Keratinocyte (primary cell): ENCODE measurements around the gene IQCF2. TPM values are rescaled to one million over a fixed set of nuclear protein-coding genes. Genes with fewer than 3 reads are reported as not detected.
A peak's percentile ranks its signal among the peaks of the same experiment; 100 is the strongest.

Source experiments
- DNase-seq: peaks from one replicate; pipeline ENCODE4 v3.0.0-alpha.2; 2011; ENCODE audit warnings: low read depth, missing footprints, low spot score
- FAIRE-seq: peaks from 2 replicates; lab custom pipeline; 2011; peaks lifted over from hg19 to GRCh38; lab: Jason Lieb, UNC
- H2AFZ ChIP-seq: 2 replicates; pipeline ENCODE4 v1.6.0; 2012; ENCODE audit warnings: low read length, control low read depth, inconsistent platforms; ENCODE audit not compliant: control insufficient read depth
- H3K27ac ChIP-seq: 2 replicates; pipeline ENCODE4 v1.5.1; 2011; ENCODE audit warnings: low read length; ENCODE audit not compliant: control insufficient read depth, insufficient read depth
- H3K27me3 ChIP-seq: 3 replicates; pipeline ENCODE4 v1.6.0; 2011; ENCODE audit warnings: low read length; ENCODE audit not compliant: control insufficient read depth, insufficient read depth; ENCODE audit errors: extremely low read depth
- H3K36me3 ChIP-seq, 2 experiments: 2 replicates in 1 of 2; 3 replicates in 1 of 2; pipeline ENCODE4 v1.5.1; 2011; ENCODE audit warnings: low read length in 2 of 2, mild to moderate bottlenecking in 1 of 2; ENCODE audit not compliant: control insufficient read depth in 2 of 2, insufficient read depth in 2 of 2; ENCODE audit errors: extremely low read depth in 1 of 2
- H3K4me1 ChIP-seq: 3 replicates; pipeline ENCODE4 v1.5.1; 2011; ENCODE audit warnings: low read length; ENCODE audit not compliant: control insufficient read depth, insufficient read depth; ENCODE audit errors: extremely low read depth
- H3K4me2 ChIP-seq: 3 replicates; pipeline ENCODE4 v1.6.0; 2011; ENCODE audit warnings: low read depth, low read length; ENCODE audit not compliant: control insufficient read depth, insufficient read depth; ENCODE audit errors: extremely low read depth
- H3K4me3 ChIP-seq, 3 experiments: fragments of 200-600 bp in 1 of 3; sonication (generic) in 1 of 3; 2 replicates in 2 of 3; 3 replicates in 1 of 3; pipeline ENCODE4 v1.5.1; 2011 to 2016; ENCODE audit warnings: low read length in 3 of 3, mild to moderate bottlenecking in 3 of 3, control low read depth in 2 of 3, inconsistent platforms in 1 of 3, low read depth in 1 of 3, mixed read lengths in 1 of 3, mixed run types in 1 of 3, moderate library complexity in 1 of 3; ENCODE audit not compliant: control insufficient read depth in 2 of 3, insufficient read depth in 2 of 3; ENCODE audit errors: extremely low read depth in 1 of 3
- H3K79me2 ChIP-seq: 2 replicates; pipeline ENCODE4 v1.6.0; 2012; ENCODE audit warnings: low read length; ENCODE audit not compliant: control insufficient read depth, insufficient read depth
- H3K9ac ChIP-seq: 3 replicates; pipeline ENCODE4 v1.6.0; 2011; ENCODE audit warnings: low read length; ENCODE audit not compliant: control insufficient read depth, insufficient read depth; ENCODE audit errors: extremely low read depth
- H3K9me1 ChIP-seq: 3 replicates; pipeline ENCODE4 v1.6.0; 2011; ENCODE audit warnings: low read length; ENCODE audit not compliant: control insufficient read depth, insufficient read depth; ENCODE audit errors: extremely low read depth
- H3K9me3 ChIP-seq: 2 replicates; pipeline ENCODE4 v1.5.1; 2012; ENCODE audit warnings: low read depth, low read length; ENCODE audit not compliant: control insufficient read depth
- H4K20me1 ChIP-seq: 3 replicates; pipeline ENCODE4 v1.6.0; 2011; ENCODE audit warnings: low read length; ENCODE audit not compliant: control insufficient read depth, insufficient read depth; ENCODE audit errors: extremely low read depth
- EZH2 ChIP-seq: IDR thresholded peaks from one replicate; pipeline ENCODE4 v1.6.1; 2012; ENCODE audit warnings: inconsistent platforms, mild to moderate bottlenecking, low read length, moderate library complexity
- dilution Hi-C: fragments of 300-500 bp; cut with MboI; formaldehyde crosslinking; loops from one replicate; pipeline ENCODE4 v1.7.0; 2020; ENCODE audit warnings: low sequenced_read_pairs; ENCODE audit not compliant: extremely low pct_ligation_motif_present
- polyA plus RNA-seq, 5 experiments: library from polyadenylated mRNA; depleted of rRNA in 3 of 5; stranded (reverse) in 3 of 5; stranded (forward) in 1 of 5; unstranded in 1 of 5; fragments of >200 nt; gene quantifications; 1 replicate in 1 of 5; 2 replicates in 3 of 5; 3 replicates in 1 of 5; pipeline versions ENCODE4 v1.2.1 to v1.2.3, GENCODE V29; 2011 to 2012; ENCODE audit warnings: missing spikeins in 2 of 5, low read depth in 1 of 5, low replicate concordance in 1 of 5
- small RNA-seq, 3 experiments: library from RNA; depleted of rRNA; stranded (forward); fragments of <200 nt; gene quantifications; one replicate each; pipeline ENCODE3, GENCODE V24; 2012; ENCODE audit warnings: low read depth in 3 of 3, low replicate concordance in 1 of 3; ENCODE audit not compliant: insufficient read length in 3 of 3
- TF ChIP-seq, protein P1 (sequence below), 3 experiments: IDR thresholded peaks in 1 of 3; conservative IDR thresholded peaks in 1 of 3; optimal IDR thresholded peaks in 1 of 3; 2 replicates in 2 of 3; 3 replicates in 1 of 3; pipeline versions ENCODE3 to v1.5.1; 2011; ENCODE audit warnings: low read length in 3 of 3, mild to moderate bottlenecking in 3 of 3, moderate library complexity in 2 of 3, control low read depth in 1 of 3, inconsistent platforms in 1 of 3; ENCODE audit not compliant: insufficient read depth in 2 of 3; ENCODE audit errors: extremely low read depth in 1 of 3

The IQCF2 gene
- polyA plus RNA-seq, 1 donor (not counting 4 experiments of a cell fraction or from before 2014, with no cell fraction given) = not detected

GRCh38 chr3:51904034-51904823, 42.8 kb downstream of the IQCF2 start:
- no peaks in the 10 kb centered on the region for H3K79me2 ChIP-seq
- H3K9me3 ChIP-seq = peaks cover 8% of the 10 kb centered on the region
- no peak overlapping the region for H3K4me2 ChIP-seq
- dilution Hi-C loops = no loop called here
- no peaks in the 10 kb centered on the region for H3K27me3 ChIP-seq
- DNase-seq (no peak), FAIRE-seq (no peak)
- no peaks in the 10 kb centered on the region for H4K20me1 ChIP-seq
- H3K36me3 ChIP-seq = no peaks in the 10 kb centered on the region
- H3K9me1 ChIP-seq = no peaks in the 10 kb centered on the region
- no peak for TF ChIP-seq EZH2
- TF ChIP-seq, protein P1, sequence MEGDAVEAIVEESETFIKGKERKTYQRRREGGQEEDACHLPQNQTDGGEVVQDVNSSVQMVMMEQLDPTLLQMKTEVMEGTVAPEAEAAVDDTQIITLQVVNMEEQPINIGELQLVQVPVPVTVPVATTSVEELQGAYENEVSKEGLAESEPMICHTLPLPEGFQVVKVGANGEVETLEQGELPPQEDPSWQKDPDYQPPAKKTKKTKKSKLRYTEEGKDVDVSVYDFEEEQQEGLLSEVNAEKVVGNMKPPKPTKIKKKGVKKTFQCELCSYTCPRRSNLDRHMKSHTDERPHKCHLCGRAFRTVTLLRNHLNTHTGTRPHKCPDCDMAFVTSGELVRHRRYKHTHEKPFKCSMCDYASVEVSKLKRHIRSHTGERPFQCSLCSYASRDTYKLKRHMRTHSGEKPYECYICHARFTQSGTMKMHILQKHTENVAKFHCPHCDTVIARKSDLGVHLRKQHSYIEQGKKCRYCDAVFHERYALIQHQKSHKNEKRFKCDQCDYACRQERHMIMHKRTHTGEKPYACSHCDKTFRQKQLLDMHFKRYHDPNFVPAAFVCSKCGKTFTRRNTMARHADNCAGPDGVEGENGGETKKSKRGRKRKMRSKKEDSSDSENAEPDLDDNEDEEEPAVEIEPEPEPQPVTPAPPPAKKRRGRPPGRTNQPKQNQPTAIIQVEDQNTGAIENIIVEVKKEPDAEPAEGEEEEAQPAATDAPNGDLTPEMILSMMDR (optimal IDR thresholded peaks at IDR 0.05 in 1 of 3, IDR thresholded peaks at IDR 0.05 in 1 of 3, conservative IDR thresholded peaks at IDR 0.05 in 1 of 3; ENCODE audit: extremely low read depth in 1 of 3, insufficient read depth in 2 of 3, low read length in 3 of 3) = no peak
- H2AFZ ChIP-seq = no peak overlapping the region
- no peak overlapping the region for H3K4me3 ChIP-seq
- H3K9ac ChIP-seq = no peak overlapping the region
- H3K27ac ChIP-seq = no peak overlapping the region
- H3K4me1 ChIP-seq = peaks cover 12% of the 10 kb centered on the region

- TF ChIP-seq EZH2 = no peak
- TF ChIP-seq, protein P1 (optimal IDR thresholded peaks at IDR 0.05 in 1 of 3, IDR thresholded peaks at IDR 0.05 in 1 of 3, conservative IDR thresholded peaks at IDR 0.05 in 1 of 3; ENCODE audit: extremely low read depth in 1 of 3, insufficient read depth in 2 of 3, low read length in 3 of 3) = no peak
- dilution Hi-C loops = no loop called here
- H3K4me2 ChIP-seq = peak overlapping the region; percentile 25
- no peak overlapping the region for H3K9ac ChIP-seq
- H3K36me3 ChIP-seq = no peaks in the 10 kb centered on the region
- H3K79me2 ChIP-seq = no peaks in the 10 kb centered on the region
- peaks cover 4% of the 10 kb centered on the region for H3K9me3 ChIP-seq
- H3K4me3 ChIP-seq = no peak overlapping the region
- peak; percentile 29 for FAIRE-seq
- H3K27ac ChIP-seq = no peak overlapping the region
- DNase-seq = no peak
- no peak overlapping the region for H2AFZ ChIP-seq
- no peaks in the 10 kb centered on the region for H3K27me3 ChIP-seq
- H3K4me1 ChIP-seq = peaks cover 9% of the 10 kb centered on the region
- H3K9me1 ChIP-seq = no peaks in the 10 kb centered on the region
- H4K20me1 ChIP-seq = no peaks in the 10 kb centered on the region
Measured at GRCh38 chr3:51908026-51908425, 46.6 kb downstream of the IQCF2 start.

Small RNAs within 50 kb of the gene (small RNA-seq; reads per million reads assigned to genes)
- 0 reads per million in 3 experiments for gene RN7SL504P

Other genes starting within 250 kb of the IQCF2 start
- 35.8 to 52.3 TPM (median 49.7 TPM) in 3 replicates for gene TEX264, start 190.4 kb upstream of the IQCF2 start, polyA plus RNA-seq
- 0.03 to 0.07 TPM (median 0.04 TPM) in 3 replicates for gene GRM2, start 154.5 kb upstream of the IQCF2 start, polyA plus RNA-seq
- not detected in 3 replicates for gene IQCF6, start 82.4 kb upstream of the IQCF2 start, polyA plus RNA-seq
- not detected in 3 replicates for gene IQCF5, start 14.0 kb downstream of the IQCF2 start, polyA plus RNA-seq
- 0.12 TPM in 1 of 3 replicates, not detected in the others for gene IQCF1, start 41.7 kb downstream of the IQCF2 start, polyA plus RNA-seq
- gene RRP9, start 80.3 kb downstream of the IQCF2 start, polyA plus RNA-seq = 21.8 to 34.5 TPM (median 23.8 TPM) in 3 replicates
- 5.4 to 9.3 TPM (median 6.4 TPM) in 3 replicates for gene PARP3, start 80.7 kb downstream of the IQCF2 start, polyA plus RNA-seq
- gene GPR62, start 93.8 kb downstream of the IQCF2 start, polyA plus RNA-seq = not detected in 3 replicates
- 25.2 to 48.7 TPM (median 35.0 TPM) in 3 replicates for gene PCBP4, start 105.8 kb downstream of the IQCF2 start, polyA plus RNA-seq
- gene ABHD14B, start 112.4 kb downstream of the IQCF2 start, polyA plus RNA-seq = 32.8 to 57.2 TPM (median 34.7 TPM) in 3 replicates
- 6.9 to 10.6 TPM (median 7.5 TPM) in 3 replicates for gene ABHD14A, start 113.4 kb downstream of the IQCF2 start, polyA plus RNA-seq
- 71.8 to 91.8 TPM (median 76.6 TPM) in 3 replicates for gene ACY1, start 121.9 kb downstream of the IQCF2 start, polyA plus RNA-seq
- 1,648 to 2,317 TPM (median 2,262 TPM) in 3 replicates for gene RPL29, start 134.3 kb downstream of the IQCF2 start, polyA plus RNA-seq
- gene DUSP7, start 195.0 kb downstream of the IQCF2 start, polyA plus RNA-seq = 103 to 172 TPM (median 121 TPM) in 3 replicates